Posterior vena cava (tissue), 2 donors: Measurements from ENCODE around the gene ZNF304. TPM values are rescaled to one million over a fixed set of nuclear protein-coding genes. Genes with fewer than 3 reads are reported as not detected.
A peak's percentile ranks its signal among the peaks of the same experiment; 100 is the strongest.

Experiments
- DNase-seq: peaks from one replicate; pipeline ENCODE4 v3.0.0-alpha.2; 2020; ENCODE audit warnings: low spot score
- intact Hi-C, 2 donors: fragments of 100-400 bp; cut with DNase I; formaldehyde crosslinking; loops; one replicate each; pipeline versions ENCODE4 v1.14.1 to v1.14.2; 2022 to 2023
- long read RNA-seq, 2 donors: library from polyadenylated mRNA; unstranded; transcript quantifications; one replicate each; pipeline ENCODE4 v2.0.0, GENCODE V29; 2020 to 2021
- total RNA-seq, 2 donors: library from RNA; stranded (reverse); fragmentation: NEBNext Ultra II Directional; extraction: Animal tissue kit (Norgen Biotek cat#: 25700); gene quantifications; one replicate each; pipeline ENCODE4 v1.2.1, GENCODE V29; 2021
- donor health status: DM: yes; HTN: yes; CAD: no.
- donor health status: DM: yes; HTN: yes; CAD: no.

Gene ZNF304
- 1 to 10 TPM; 8.3 to 9.4 TPM for total RNA-seq
- long read RNA-seq, donor 1, full-length matches to known transcripts, result 1 of 1 reads
- long read RNA-seq, donor 1, partial matches to known transcripts, result 0 of 1 reads
- long read RNA-seq, donor 1, other reads (novel, unspliced or antisense), result 0 of 1 reads
- long read RNA-seq, donor 2, partial matches to known transcripts, result 0 of 1 reads
- long read RNA-seq, donor 2, other reads (novel, unspliced or antisense), result 1 of 1 reads

DNA sequence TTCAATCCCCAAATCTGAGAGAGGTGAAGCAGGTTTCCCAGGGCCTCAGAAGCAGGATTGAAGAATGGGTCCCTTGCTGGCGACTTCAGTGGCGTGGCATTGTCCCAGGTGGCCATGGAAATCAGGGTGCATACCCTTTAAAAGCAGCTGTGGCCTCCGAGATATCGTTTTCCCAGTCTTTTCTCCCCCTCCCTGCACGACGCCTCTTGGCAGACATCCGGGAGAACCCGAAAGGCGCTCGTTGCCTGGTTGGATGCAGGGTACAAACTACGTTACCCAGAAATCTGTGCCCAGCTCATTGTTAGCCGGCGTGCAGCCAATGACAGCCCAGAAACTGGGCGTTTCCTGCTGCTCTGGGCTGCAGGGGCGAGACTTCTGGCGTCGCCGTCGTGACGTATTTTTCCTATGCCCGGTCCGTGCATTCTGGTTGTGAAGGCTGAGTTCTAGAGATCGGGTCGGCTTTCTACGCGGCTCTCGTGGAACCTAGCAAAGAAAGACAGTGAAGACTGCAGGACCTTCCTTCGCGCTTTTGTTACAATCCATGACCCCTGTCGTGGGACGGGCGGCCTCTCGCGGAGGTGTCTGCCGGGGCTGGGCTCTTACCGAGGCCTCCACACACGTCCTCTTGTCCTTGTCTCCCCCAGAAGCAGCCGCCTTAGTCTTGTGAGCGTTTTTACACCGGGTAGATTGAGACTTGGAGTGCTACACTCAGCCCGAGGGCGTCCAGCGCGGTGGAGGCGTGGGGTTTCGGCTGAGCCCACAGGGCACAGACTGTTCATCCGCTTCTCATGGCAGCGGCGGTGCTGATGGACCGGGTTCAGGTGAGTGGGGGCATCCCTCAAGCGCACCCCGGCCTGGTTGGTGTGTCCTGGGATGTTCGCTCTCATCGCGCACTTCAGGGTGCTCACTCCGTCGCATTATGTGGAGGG is at the start of gene ZNF304:
ZNF304 (plus strand) TSS at position 395 of the 929 bp plus-strand sequence; CDS start at position 789, 394 bp downstream.
- intact Hi-C loops, result no loop called here
- DNase-seq, result peak; percentile 97

GRCh38 chr19:57302020-57302465 is 49.0 kb upstream of the ZNF304 start:
- no peak for DNase-seq
- intact Hi-C loops, result no loop called here

DNA sequence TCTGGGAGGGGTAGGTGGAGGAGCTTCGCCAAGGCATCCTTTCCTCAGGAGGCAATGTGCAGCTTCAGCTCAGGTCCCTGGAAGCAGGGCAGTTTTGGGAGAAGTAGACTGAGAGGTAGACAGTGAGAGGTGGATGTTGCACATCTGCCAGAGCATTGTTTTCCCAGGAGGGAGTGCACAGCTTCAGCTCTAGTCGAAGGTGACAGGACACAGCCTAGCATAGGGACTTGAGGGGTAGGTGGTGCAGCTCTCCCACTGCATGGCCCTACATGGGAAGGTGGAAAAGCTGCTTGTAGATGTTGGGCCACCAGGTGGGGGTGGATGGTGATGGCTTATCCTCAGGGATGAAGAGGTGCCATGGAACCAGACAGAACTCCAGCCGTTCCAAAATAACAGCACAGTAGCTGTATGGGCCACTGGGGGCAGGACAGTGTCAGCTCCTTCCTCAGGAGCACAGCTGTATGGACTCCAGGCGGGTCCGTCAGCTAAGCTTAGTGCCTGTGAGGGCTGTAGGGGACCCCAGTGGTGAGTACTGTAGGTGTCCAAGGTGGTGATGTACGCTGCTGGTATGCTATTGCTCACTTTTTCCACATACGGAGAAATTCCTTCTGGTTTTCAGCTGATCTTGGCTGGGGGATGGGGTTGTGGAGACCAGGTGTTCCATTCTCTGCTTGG is 48.2 kb upstream of the ZNF304 start:
- intact Hi-C loops, result no loop called here
- no peak for DNase-seq

DNA sequence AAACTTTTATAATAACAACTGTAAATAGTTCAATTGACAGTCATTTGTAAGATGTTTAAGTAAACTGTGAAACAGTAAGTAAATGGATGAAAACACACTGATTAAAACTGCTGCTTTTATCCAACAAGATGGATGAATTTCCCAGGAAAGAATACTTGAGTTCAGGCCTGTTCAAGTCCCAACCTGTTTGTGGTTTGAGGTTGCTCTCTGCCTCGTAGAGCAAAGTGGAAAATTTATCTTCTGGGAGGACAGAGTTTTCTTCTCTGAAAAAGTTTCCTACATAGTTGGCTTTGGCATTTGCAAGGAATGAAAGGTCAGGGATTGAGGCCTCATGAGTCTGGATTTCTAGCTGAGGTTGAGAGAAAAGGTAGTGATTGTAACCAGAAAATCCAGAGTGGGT is 46.0 kb upstream of the ZNF304 start:
- intact Hi-C loops, result no loop called here
- DNase-seq, result no peak

DNA sequence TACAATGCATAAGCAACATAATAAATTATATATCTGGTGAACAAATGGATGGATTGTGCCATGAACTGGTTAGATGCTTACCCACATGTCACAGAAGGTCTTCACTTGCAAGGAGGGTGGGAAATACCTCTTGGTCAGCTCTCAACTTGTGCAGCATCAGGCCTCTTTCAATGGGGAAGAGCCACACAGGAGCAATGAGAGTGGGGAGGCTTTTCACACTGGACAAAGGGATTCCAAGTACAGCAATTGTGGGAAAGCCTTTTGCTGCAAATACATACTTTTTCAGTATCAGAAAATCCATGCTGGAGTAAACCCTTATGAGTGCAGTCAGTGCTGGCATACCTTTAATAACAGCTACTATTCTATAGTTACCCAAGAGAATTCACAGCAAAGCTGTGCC is 42.6 kb upstream of the ZNF304 start:
- DNase-seq, result no peak
- intact Hi-C loops, result no loop called here

- no peak for DNase-seq
- intact Hi-C loops, result no loop called here
These were observed 40.3 kb upstream of the ZNF304 start for GRCh38 chr19:57310792-57311191.

GRCh38 chr19:57314146-57314545 is 36.9 kb upstream of the ZNF304 start:
- intact Hi-C loops, result no loop called here
- DNase-seq, result no peak

- no peak for DNase-seq
- intact Hi-C loops, result no loop called here
These were observed 33.6 kb upstream of the ZNF304 start for GRCh38 chr19:57317503-57317902.

DNA sequence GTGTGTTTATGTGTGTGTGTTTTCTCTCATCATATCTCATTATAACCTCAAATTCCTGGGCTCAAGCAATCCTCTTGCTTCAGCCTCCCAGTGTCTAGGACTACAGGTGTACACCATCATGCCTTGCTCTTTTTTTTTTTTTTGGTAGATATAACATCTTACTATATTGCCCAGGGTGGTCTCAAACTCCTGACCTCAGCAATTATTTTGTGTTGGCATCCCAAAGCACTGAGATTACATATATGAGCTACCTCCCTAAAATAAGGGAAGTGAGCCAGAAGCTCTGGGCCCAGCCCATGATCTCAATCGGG is 31.2 kb upstream of the ZNF304 start:
- intact Hi-C loops, result no loop called here
- no peak for DNase-seq

- intact Hi-C loops, result no loop called here
- peak; percentile 99 for DNase-seq
These were observed 30.6 kb upstream of the ZNF304 start, which contains the start of gene ZNF543 for GRCh38 chr19:57320180-57321084. Gene ZNF543, plus strand, starts transcription at chr19:57320472. Its CDS starts 382 bp downstream, at chr19:57320854.

- no peak for DNase-seq
- intact Hi-C loops, result no loop called here
These were observed 30.0 kb upstream of the ZNF304 start for GRCh38 chr19:57321116-57321515.

- intact Hi-C loops, result no loop called here
- no peak for DNase-seq
These were observed 29.3 kb upstream of the ZNF304 start for GRCh38 chr19:57321751-57322150.

- no peak for DNase-seq
- intact Hi-C loops, result no loop called here
These were observed 26.1 kb upstream of the ZNF304 start for GRCh38 chr19:57324992-57325391.

- intact Hi-C loops, result no loop called here
These were observed 23.1 kb upstream of the ZNF304 start for GRCh38 chr19:57327993-57328392.

GRCh38 chr19:57334191-57334590 is 16.9 kb upstream of the ZNF304 start:
- intact Hi-C loops, result no loop called here

More at GRCh38 chr19:57327993-57328392, 23.1 kb upstream of the ZNF304 start:
- no peak for DNase-seq

DNA sequence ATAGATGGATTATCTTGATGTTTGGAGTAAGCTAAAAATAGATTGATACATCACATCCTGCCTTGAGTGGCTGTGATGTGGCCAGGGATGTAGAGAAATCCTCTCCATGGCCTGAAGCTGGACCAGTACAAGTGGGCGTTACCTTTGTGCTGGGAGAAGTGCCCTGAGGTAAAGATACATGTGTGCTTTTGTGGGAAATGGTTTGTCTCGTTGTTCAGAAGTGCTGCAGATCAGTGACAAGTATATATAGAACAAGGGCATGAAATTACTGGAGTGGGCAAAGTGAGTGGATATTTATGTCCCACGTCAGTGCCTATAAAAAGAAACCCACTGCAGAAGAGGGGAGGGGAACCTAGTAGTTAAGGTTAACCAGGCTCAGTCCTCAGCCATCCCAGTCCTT is 12.2 kb upstream of the ZNF304 start:
- no peak for DNase-seq
- intact Hi-C loops, result no loop called here

More at GRCh38 chr19:57334191-57334590, 16.9 kb upstream of the ZNF304 start:
- DNase-seq, result no peak

- intact Hi-C loops, result no loop called here
- DNase-seq, result no peak
These were observed 8.5 kb upstream of the ZNF304 start for GRCh38 chr19:57342582-57342981.

GRCh38 chr19:57348136-57348535 is 2.9 kb upstream of the ZNF304 start:
- intact Hi-C loops, result no loop called here
- DNase-seq, result no peak

DNA sequence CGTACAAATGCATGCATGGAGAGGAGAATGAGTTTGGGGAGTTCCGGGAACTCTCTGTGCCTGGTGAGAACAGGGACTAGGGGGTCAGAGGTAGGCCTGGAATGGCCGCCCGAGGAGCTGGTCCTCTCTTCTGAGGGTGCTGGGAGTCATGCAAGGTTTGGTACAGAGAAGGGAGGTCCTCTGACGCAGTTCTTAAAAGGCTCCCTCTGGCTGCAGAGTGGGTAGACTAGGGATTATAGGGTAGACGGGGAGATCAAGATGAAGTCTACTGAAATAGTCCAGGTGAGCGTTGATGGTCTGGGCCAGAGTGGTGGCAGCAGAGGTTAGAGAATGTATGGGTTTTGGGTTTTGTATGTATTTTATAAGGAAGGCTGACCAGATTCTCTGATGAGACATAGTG is 796 bp downstream of the ZNF304 start:
- no peak for DNase-seq
- intact Hi-C loops, result no loop called here
